K562 (cell line): ENCODE data around the gene NFKBIB. TPM values are rescaled to one million over a fixed set of nuclear protein-coding genes. Genes with fewer than 3 reads are reported as not detected.

Experiments used
- BCOR ChIP-seq: fragments of 450-650 bp; IDR thresholded peaks from 2 replicates; pipeline ENCODE4 v1.6.1; 2016
- CREBBP ChIP-seq: IDR thresholded peaks from one replicate; pipeline ENCODE4 v1.6.1; 2012; ENCODE audit warnings: low read depth, mild to moderate bottlenecking, control low read depth, inconsistent platforms, low read length
- ELK1 ChIP-seq: sonication (generic); formaldehyde crosslinking; IDR thresholded peaks from 2 replicates; pipeline ENCODE4 v1.8.1; 2022; ENCODE audit warnings: missing genetic modification reagents
- JUND ChIP-seq, 2 experiments: IDR thresholded peaks; 2 replicates in 1 of 2; 3 replicates in 1 of 2; pipeline ENCODE4 v1.6.1; 2011; ENCODE audit warnings: borderline replicate concordance in 2 of 2, low read depth in 2 of 2, low read length in 2 of 2, improper control_type of control experiment in 1 of 2, missing biosample characterization in 1 of 2, missing genetic modification characterization in 1 of 2, missing genetic modification reagents in 1 of 2
- KAT8 ChIP-seq: fragments of 450-650 bp; IDR thresholded peaks from 2 replicates; pipeline ENCODE4 v1.6.1; 2016; ENCODE audit warnings: low read depth, mild to moderate bottlenecking
- SMARCC2 ChIP-seq: fragments of 450-650 bp; IDR thresholded peaks from 2 replicates; pipeline ENCODE4 v1.6.1; 2017; ENCODE audit warnings: antibody characterized with exemption, moderate library complexity, mild to moderate bottlenecking, low read depth
- TAF1 ChIP-seq: IDR thresholded peaks from 2 replicates; pipeline ENCODE4 v1.6.1; 2011; ENCODE audit warnings: mild to moderate bottlenecking, low read length, moderate library complexity; ENCODE audit not compliant: insufficient read depth, control insufficient read depth, severe bottlenecking; ENCODE audit errors: extremely low read depth
- TEAD1 ChIP-seq, 2 experiments: fragments of 450-650 bp in 1 of 2; sonication (generic) in 1 of 2; formaldehyde crosslinking; IDR thresholded peaks; 2 replicates each; pipeline versions ENCODE4 v1.4.0 to v1.8.0; 2020 to 2022; ENCODE audit warnings: mild to moderate bottlenecking in 2 of 2, missing genetic modification reagents in 1 of 2
- ZBTB33 ChIP-seq: sonication (generic); formaldehyde crosslinking; IDR thresholded peaks from 2 replicates; pipeline ENCODE4 v1.8.1; 2023; ENCODE audit warnings: mild to moderate bottlenecking, missing genetic modification reagents
- ZNF175 ChIP-seq: fragments of 200-800 bp; sonication (Bioruptor generic); IDR thresholded peaks from 2 replicates; pipeline ENCODE4 v1.6.1; 2016; ENCODE audit warnings: low read depth, mild to moderate bottlenecking, missing genetic modification characterization, missing compliant biosample characterization
- ZNF449 ChIP-seq: fragments of 250-450 bp; sonication (Bioruptor Pico); IDR thresholded peaks from 2 replicates; pipeline ENCODE4 v1.8.0; 2022; ENCODE audit warnings: moderate library complexity, mild to moderate bottlenecking, inconsistent platforms
- ZNF668 ChIP-seq: fragments of 250-450 bp; sonication (Bioruptor Pico); IDR thresholded peaks from 2 replicates; pipeline ENCODE4 v1.8.0; 2022; ENCODE audit warnings: mild to moderate bottlenecking, inconsistent platforms
- polyA plus RNA-seq, 8 experiments: library from polyadenylated mRNA; depleted of rRNA in 4 of 8; stranded (reverse) in 5 of 8; unstranded in 3 of 8; fragments of >200 nt; fragmentation: Nextera tagmentation in 2 of 8; fragmentation: Illumina TruSeq in 1 of 8; extraction: Ambion mirVana in 2 of 8; extraction: Trizol in 1 of 8; gene quantifications; 2 replicates each; pipeline versions ENCODE4 v1.2.1 to v1.2.3, GENCODE V29; 2011 to 2014; ENCODE audit warnings: inconsistent platforms in 1 of 8, missing spikeins in 1 of 8
- total RNA-seq, 7 experiments: library from RNA; depleted of rRNA in 6 of 7; stranded (reverse); fragments of >200 nt in 6 of 7; fragmentation: Illumina TruSeq in 2 of 7; extraction: Trizol in 2 of 7; gene quantifications; 2 replicates each; pipeline versions ENCODE4 v1.2.1 to v1.2.3, GENCODE V29; 2011 to 2021; ENCODE audit warnings: low replicate concordance in 1 of 7
- TF ChIP-seq, protein P1 (sequence below), 2 experiments: fragments of 200-800 bp in 1 of 2; sonication (Bioruptor generic) in 1 of 2; sonication (generic) in 1 of 2; formaldehyde crosslinking in 1 of 2; IDR thresholded peaks in 1 of 2; conservative IDR thresholded peaks in 1 of 2; 2 replicates each; pipeline versions ENCODE4 v1.5.0 to v1.6.1; 2016 to 2020; ENCODE audit warnings: missing compliant biosample characterization in 1 of 2, missing genetic modification characterization in 1 of 2, missing genetic modification reagents in 1 of 2
- TF ChIP-seq, protein P2 (sequence below): fragments of 450-650 bp; formaldehyde crosslinking; IDR thresholded peaks from 2 replicates; pipeline ENCODE4 v1.4.0; 2022; ENCODE audit warnings: missing genetic modification characterization
- TF ChIP-seq, protein P3 (sequence below): fragments of 200-800 bp; sonication (Bioruptor generic); IDR thresholded peaks from 2 replicates; pipeline ENCODE4 v1.6.1; 2017; ENCODE audit warnings: missing genetic modification characterization, missing compliant biosample characterization

The NFKBIB gene
- total and polyA plus RNA-seq, 9 of the 15 experiments (the other 6 are each of a cell fraction or from before 2014, with no cell fraction given), result 1.5 to 44.9 (median 10.4) TPM

- TF ChIP-seq, protein P1, sequence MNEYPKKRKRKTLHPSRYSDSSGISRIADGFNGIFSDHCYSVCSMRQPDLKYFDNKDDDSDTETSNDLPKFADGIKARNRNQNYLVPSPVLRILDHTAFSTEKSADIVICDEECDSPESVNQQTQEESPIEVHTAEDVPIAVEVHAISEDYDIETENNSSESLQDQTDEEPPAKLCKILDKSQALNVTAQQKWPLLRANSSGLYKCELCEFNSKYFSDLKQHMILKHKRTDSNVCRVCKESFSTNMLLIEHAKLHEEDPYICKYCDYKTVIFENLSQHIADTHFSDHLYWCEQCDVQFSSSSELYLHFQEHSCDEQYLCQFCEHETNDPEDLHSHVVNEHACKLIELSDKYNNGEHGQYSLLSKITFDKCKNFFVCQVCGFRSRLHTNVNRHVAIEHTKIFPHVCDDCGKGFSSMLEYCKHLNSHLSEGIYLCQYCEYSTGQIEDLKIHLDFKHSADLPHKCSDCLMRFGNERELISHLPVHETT (CRISPR knock-in tag; conservative IDR thresholded peaks at IDR 0.05 in 1 of 2, IDR thresholded peaks at IDR 0.05 in 1 of 2), result peak in 1 of 2 experiments; percentile 97; a peak in 2 of 4 replicates
- TF ChIP-seq KAT8 (no peak), TEAD1 (CRISPR knock-in tag; IDR thresholded peaks at IDR 0.05) (peak; percentile 80 to 98; a peak in 3 of 4 replicates), ZNF668 (CRISPR knock-in tag) (peak; percentile 11; the same call in 1 of the 2 replicates), CREBBP (no peak), ZNF449 (0 out of 2 replicates have a peak, but pooled peaks have one; percentile 22), SMARCC2 (no peak), ZNF175 (CRISPR knock-in tag) (no peak), TAF1 (peak; percentile 92), JUND (IDR thresholded peaks at IDR 0.05; ENCODE audit: borderline replicate concordance, low read depth, low read length) (peak; percentile 60), JUND (tag; IDR thresholded peaks at IDR 0.05; ENCODE audit: borderline replicate concordance, low read depth, low read length) (peak; percentile 41; the same call in 2 of the 3 replicates), BCOR (0 out of 2 replicates have a peak, but pooled peaks have one; percentile 35), ZBTB33 (CRISPR knock-in tag) (peak; percentile 62), ELK1 (CRISPR knock-in tag) (no peak)
- TF ChIP-seq, protein P2, sequence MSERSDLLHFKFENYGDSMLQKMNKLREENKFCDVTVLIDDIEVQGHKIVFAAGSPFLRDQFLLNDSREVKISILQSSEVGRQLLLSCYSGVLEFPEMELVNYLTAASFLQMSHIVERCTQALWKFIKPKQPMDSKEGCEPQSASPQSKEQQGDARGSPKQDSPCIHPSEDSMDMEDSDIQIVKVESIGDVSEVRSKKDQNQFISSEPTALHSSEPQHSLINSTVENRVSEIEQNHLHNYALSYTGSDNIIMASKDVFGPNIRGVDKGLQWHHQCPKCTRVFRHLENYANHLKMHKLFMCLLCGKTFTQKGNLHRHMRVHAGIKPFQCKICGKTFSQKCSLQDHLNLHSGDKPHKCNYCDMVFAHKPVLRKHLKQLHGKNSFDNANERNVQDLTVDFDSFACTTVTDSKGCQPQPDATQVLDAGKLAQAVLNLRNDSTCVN (CRISPR knock-in tag), result no peak
- TF ChIP-seq, protein P3, sequence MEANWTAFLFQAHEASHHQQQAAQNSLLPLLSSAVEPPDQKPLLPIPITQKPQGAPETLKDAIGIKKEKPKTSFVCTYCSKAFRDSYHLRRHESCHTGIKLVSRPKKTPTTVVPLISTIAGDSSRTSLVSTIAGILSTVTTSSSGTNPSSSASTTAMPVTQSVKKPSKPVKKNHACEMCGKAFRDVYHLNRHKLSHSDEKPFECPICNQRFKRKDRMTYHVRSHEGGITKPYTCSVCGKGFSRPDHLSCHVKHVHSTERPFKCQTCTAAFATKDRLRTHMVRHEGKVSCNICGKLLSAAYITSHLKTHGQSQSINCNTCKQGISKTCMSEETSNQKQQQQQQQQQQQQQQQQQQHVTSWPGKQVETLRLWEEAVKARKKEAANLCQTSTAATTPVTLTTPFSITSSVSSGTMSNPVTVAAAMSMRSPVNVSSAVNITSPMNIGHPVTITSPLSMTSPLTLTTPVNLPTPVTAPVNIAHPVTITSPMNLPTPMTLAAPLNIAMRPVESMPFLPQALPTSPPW (CRISPR knock-in tag), result peak; percentile 60
Measured at GRCh38 chr19:38929929-38930775, 30.4 kb downstream of the NFKBIB start, which contains the start of gene SARS2 (continued).
